Measurements from ENCODE around the gene CRAMP1.

CRAMP1 gene

GRCh38 chr16:1597154-1597553 is 15.0 kb upstream of the CRAMP1 start:
- H3K4me3 ChIP-seq (ENCODE audit: insufficient read depth, low read depth, low read length, poor library complexity, severe bottlenecking), result no peak overlapping the region
- no peak overlapping the region for H3K27ac ChIP-seq (ENCODE audit: insufficient read depth, low read length, poor library complexity, severe bottlenecking)
- no peaks in the 10 kb centered on the region for H3K27me3 ChIP-seq (replicated peaks; ENCODE audit: control insufficient read depth, insufficient read depth, low read length, poor library complexity, severe bottlenecking)
- DNase-seq, result no peak
- no peaks in the 10 kb centered on the region for H3K9me3 ChIP-seq (ENCODE audit: control insufficient read depth, low read length)
- H3K4me1 ChIP-seq (ENCODE audit: control insufficient read depth, insufficient read depth, low read length, poor library complexity, severe bottlenecking), result no peaks in the 10 kb centered on the region
- H3K36me3 ChIP-seq (ENCODE audit: control insufficient read depth, insufficient read depth, low read length), result no peaks in the 10 kb centered on the region

- Histone ChIP-seq H3K9me3 (ENCODE audit: control insufficient read depth, low read length) (no peaks in the 10 kb centered on the region), H3K4me1 (ENCODE audit: control insufficient read depth, insufficient read depth, low read length, poor library complexity, severe bottlenecking) (no peaks in the 10 kb centered on the region), H3K36me3 (ENCODE audit: control insufficient read depth, insufficient read depth, low read length) (no peaks in the 10 kb centered on the region), H3K27me3 (replicated peaks; ENCODE audit: control insufficient read depth, insufficient read depth, low read length, poor library complexity, severe bottlenecking) (no peaks in the 10 kb centered on the region), H3K4me3 (ENCODE audit: insufficient read depth, low read depth, low read length, poor library complexity, severe bottlenecking) (no peak overlapping the region), H3K27ac (ENCODE audit: insufficient read depth, low read length, poor library complexity, severe bottlenecking) (no peak overlapping the region)
- no peak for DNase-seq
Measured at GRCh38 chr16:1601031-1601430, 11.1 kb upstream of the CRAMP1 start.

GRCh38 chr16:1601489-1601888 is 10.7 kb upstream of the CRAMP1 start:
- no peaks in the 10 kb centered on the region for H3K4me1 ChIP-seq (ENCODE audit: control insufficient read depth, insufficient read depth, low read length, poor library complexity, severe bottlenecking)
- H3K4me3 ChIP-seq (ENCODE audit: insufficient read depth, low read depth, low read length, poor library complexity, severe bottlenecking), result no peak overlapping the region
- no peaks in the 10 kb centered on the region for H3K27me3 ChIP-seq (replicated peaks; ENCODE audit: control insufficient read depth, insufficient read depth, low read length, poor library complexity, severe bottlenecking)
- no peaks in the 10 kb centered on the region for H3K36me3 ChIP-seq (ENCODE audit: control insufficient read depth, insufficient read depth, low read length)
- no peaks in the 10 kb centered on the region for H3K9me3 ChIP-seq (ENCODE audit: control insufficient read depth, low read length)
- no peak for DNase-seq
- H3K27ac ChIP-seq (ENCODE audit: insufficient read depth, low read length, poor library complexity, severe bottlenecking), result no peak overlapping the region

- no peak overlapping the region for H3K27ac ChIP-seq (ENCODE audit: insufficient read depth, low read length, poor library complexity, severe bottlenecking)
- H3K4me1 ChIP-seq (ENCODE audit: control insufficient read depth, insufficient read depth, low read length, poor library complexity, severe bottlenecking), result no peaks in the 10 kb centered on the region
- no peaks in the 10 kb centered on the region for H3K9me3 ChIP-seq (ENCODE audit: control insufficient read depth, low read length)
- H3K36me3 ChIP-seq (ENCODE audit: control insufficient read depth, insufficient read depth, low read length), result no peaks in the 10 kb centered on the region
- H3K27me3 ChIP-seq (replicated peaks; ENCODE audit: control insufficient read depth, insufficient read depth, low read length, poor library complexity, severe bottlenecking), result no peaks in the 10 kb centered on the region
- no peak overlapping the region for H3K4me3 ChIP-seq (ENCODE audit: insufficient read depth, low read depth, low read length, poor library complexity, severe bottlenecking)
- DNase-seq, result no peak
Measured at GRCh38 chr16:1602285-1602684, 9.9 kb upstream of the CRAMP1 start.

GRCh38 chr16:1606774-1607173 is 5.4 kb upstream of the CRAMP1 start:
- no peak overlapping the region for H3K27ac ChIP-seq (ENCODE audit: insufficient read depth, low read length, poor library complexity, severe bottlenecking)
- H3K27me3 ChIP-seq (replicated peaks; ENCODE audit: control insufficient read depth, insufficient read depth, low read length, poor library complexity, severe bottlenecking), result no peaks in the 10 kb centered on the region
- H3K4me1 ChIP-seq (ENCODE audit: control insufficient read depth, insufficient read depth, low read length, poor library complexity, severe bottlenecking), result peaks cover 4% of the 10 kb centered on the region
- no peak overlapping the region for H3K4me3 ChIP-seq (ENCODE audit: insufficient read depth, low read depth, low read length, poor library complexity, severe bottlenecking)
- H3K36me3 ChIP-seq (ENCODE audit: control insufficient read depth, insufficient read depth, low read length), result no peaks in the 10 kb centered on the region
- H3K9me3 ChIP-seq (ENCODE audit: control insufficient read depth, low read length), result peaks cover 6% of the 10 kb centered on the region
- DNase-seq, result no peak

GRCh38 chr16:1607971-1608370 is 4.2 kb upstream of the CRAMP1 start:
- peaks cover 6% of the 10 kb centered on the region for H3K9me3 ChIP-seq (ENCODE audit: control insufficient read depth, low read length)
- no peak overlapping the region for H3K27ac ChIP-seq (ENCODE audit: insufficient read depth, low read length, poor library complexity, severe bottlenecking)
- no peaks in the 10 kb centered on the region for H3K27me3 ChIP-seq (replicated peaks; ENCODE audit: control insufficient read depth, insufficient read depth, low read length, poor library complexity, severe bottlenecking)
- peaks cover 10% of the 10 kb centered on the region for H3K4me1 ChIP-seq (ENCODE audit: control insufficient read depth, insufficient read depth, low read length, poor library complexity, severe bottlenecking)
- DNase-seq, result no peak
- no peak overlapping the region for H3K4me3 ChIP-seq (ENCODE audit: insufficient read depth, low read depth, low read length, poor library complexity, severe bottlenecking)
- no peaks in the 10 kb centered on the region for H3K36me3 ChIP-seq (ENCODE audit: control insufficient read depth, insufficient read depth, low read length)

- Histone ChIP-seq H3K9me3 (ENCODE audit: control insufficient read depth, low read length) (peaks cover 6% of the 10 kb centered on the region), H3K4me1 (ENCODE audit: control insufficient read depth, insufficient read depth, low read length, poor library complexity, severe bottlenecking) (peaks cover 15% of the 10 kb centered on the region), H3K27me3 (replicated peaks; ENCODE audit: control insufficient read depth, insufficient read depth, low read length, poor library complexity, severe bottlenecking) (no peaks in the 10 kb centered on the region), H3K36me3 (ENCODE audit: control insufficient read depth, insufficient read depth, low read length) (no peaks in the 10 kb centered on the region), H3K4me3 (ENCODE audit: insufficient read depth, low read depth, low read length, poor library complexity, severe bottlenecking) (peak overlapping the region; percentile 69), H3K27ac (ENCODE audit: insufficient read depth, low read length, poor library complexity, severe bottlenecking) (peak overlapping the region; percentile 57)
- peak; percentile 77 to 87 (median 84) for DNase-seq
Measured at GRCh38 chr16:1610071-1610898, 1.9 kb upstream of the CRAMP1 start.

- H3K27me3 ChIP-seq (replicated peaks; ENCODE audit: control insufficient read depth, insufficient read depth, low read length, poor library complexity, severe bottlenecking), result no peaks in the 10 kb centered on the region
- peak in 1 of 3 donors; percentile 9 for DNase-seq
- H3K9me3 ChIP-seq (ENCODE audit: control insufficient read depth, low read length), result peaks cover 6% of the 10 kb centered on the region
- H3K4me3 ChIP-seq (ENCODE audit: insufficient read depth, low read depth, low read length, poor library complexity, severe bottlenecking), result no peak overlapping the region
- peaks cover 15% of the 10 kb centered on the region for H3K4me1 ChIP-seq (ENCODE audit: control insufficient read depth, insufficient read depth, low read length, poor library complexity, severe bottlenecking)
- peak overlapping the region; percentile 47 for H3K27ac ChIP-seq (ENCODE audit: insufficient read depth, low read length, poor library complexity, severe bottlenecking)
- H3K36me3 ChIP-seq (ENCODE audit: control insufficient read depth, insufficient read depth, low read length), result peaks cover 5% of the 10 kb centered on the region
Measured at GRCh38 chr16:1610899-1611632, 1.1 kb upstream of the CRAMP1 start.

- Histone ChIP-seq H3K27me3 (replicated peaks; ENCODE audit: control insufficient read depth, insufficient read depth, low read length, poor library complexity, severe bottlenecking) (no peaks in the 10 kb centered on the region), H3K9me3 (ENCODE audit: control insufficient read depth, low read length) (peaks cover 6% of the 10 kb centered on the region), H3K27ac (ENCODE audit: insufficient read depth, low read length, poor library complexity, severe bottlenecking) (no peak overlapping the region), H3K4me3 (ENCODE audit: insufficient read depth, low read depth, low read length, poor library complexity, severe bottlenecking) (peak overlapping the region; percentile 59), H3K4me1 (ENCODE audit: control insufficient read depth, insufficient read depth, low read length, poor library complexity, severe bottlenecking) (peaks cover 15% of the 10 kb centered on the region), H3K36me3 (ENCODE audit: control insufficient read depth, insufficient read depth, low read length) (peaks cover 16% of the 10 kb centered on the region)
- no peak for DNase-seq
Measured at GRCh38 chr16:1613211-1613622, 1.1 kb downstream of the CRAMP1 start.

All from effector memory CD4-positive, alpha-beta T cell (primary cell).